Measurements from ENCODE around the gene ITGB3. TPM values are rescaled to one million over a fixed set of nuclear protein-coding genes. Genes with fewer than 3 reads are reported as not detected.

Gene ITGB3
- total RNA-seq, 1 donor from 2014 or later, result 6.6 TPM

GRCh38 chr17:47301161-47301560 lies 47.5 kb downstream of the ITGB3 start:
- H3K27me3 ChIP-seq, result no peaks in the 10 kb centered on the region
- peaks cover 10% of the 10 kb centered on the region for H3K4me1 ChIP-seq
- intact Hi-C loops (cut with DNase I), result no loop called here
- TF ChIP-seq CTCF (IDR thresholded peaks at IDR 0.05), result no peak
- ATAC-seq (no peak), DNase-seq (no peak)
- no peak overlapping the region for H3K27ac ChIP-seq
- H3K36me3 ChIP-seq, result no peaks in the 10 kb centered on the region
- H3K4me3 ChIP-seq, result no peak overlapping the region
- no peaks in the 10 kb centered on the region for H3K9me3 ChIP-seq

GRCh38 chr17:47301831-47302230 lies 48.2 kb downstream of the ITGB3 start:
- ATAC-seq (no peak), DNase-seq (no peak)
- H3K27me3 ChIP-seq, result no peaks in the 10 kb centered on the region
- H3K36me3 ChIP-seq, result no peaks in the 10 kb centered on the region
- no peak overlapping the region for H3K4me3 ChIP-seq
- H3K9me3 ChIP-seq, result no peaks in the 10 kb centered on the region
- intact Hi-C loops (cut with DNase I), result no loop called here
- H3K27ac ChIP-seq, result no peak overlapping the region
- TF ChIP-seq CTCF (IDR thresholded peaks at IDR 0.05), result no peak
- peaks cover 12% of the 10 kb centered on the region for H3K4me1 ChIP-seq

GRCh38 chr17:47304186-47304585 lies 50.6 kb downstream of the ITGB3 start:
- peaks cover 12% of the 10 kb centered on the region for H3K4me1 ChIP-seq
- H3K27me3 ChIP-seq, result no peaks in the 10 kb centered on the region
- no peak for DNase-seq
- H3K4me3 ChIP-seq, result no peak overlapping the region
- H3K27ac ChIP-seq, result no peak overlapping the region
- no peak for TF ChIP-seq CTCF (IDR thresholded peaks at IDR 0.05)
- no peak for ATAC-seq
- intact Hi-C loops (cut with DNase I), result no loop called here
- H3K9me3 ChIP-seq, result no peaks in the 10 kb centered on the region
- no peaks in the 10 kb centered on the region for H3K36me3 ChIP-seq

- TF ChIP-seq CTCF (IDR thresholded peaks at IDR 0.05), result no peak
- DNase-seq (no peak), ATAC-seq (peak; percentile 80)
- Histone ChIP-seq H3K27me3 (no peaks in the 10 kb centered on the region), H3K27ac (peak overlapping the region; percentile 21), H3K9me3 (no peaks in the 10 kb centered on the region), H3K4me3 (no peak overlapping the region), H3K4me1 (peaks cover 12% of the 10 kb centered on the region), H3K36me3 (no peaks in the 10 kb centered on the region)
- intact Hi-C loops (cut with DNase I), result no loop called here
These were observed 51.8 kb downstream of the ITGB3 start for GRCh38 chr17:47305302-47305923.

GRCh38 chr17:47310186-47310733 lies 56.6 kb downstream of the ITGB3 start:
- DNase-seq (no peak), ATAC-seq (no peak)
- peaks cover 15% of the 10 kb centered on the region for H3K4me1 ChIP-seq
- H3K4me3 ChIP-seq, result no peak overlapping the region
- H3K9me3 ChIP-seq, result no peaks in the 10 kb centered on the region
- intact Hi-C loops (cut with DNase I), result loop anchor here (10.0 kb wide), 1 partner anchor 75 kb away; no protein-coding TSS in a partner anchor
- no peaks in the 10 kb centered on the region for H3K36me3 ChIP-seq
- no peak overlapping the region for H3K27ac ChIP-seq
- no peaks in the 10 kb centered on the region for H3K27me3 ChIP-seq
- no peak for TF ChIP-seq CTCF (IDR thresholded peaks at IDR 0.05)

All from upper lobe of right lung (tissue), 1 donor.